H1 (cell line): Measurements from ENCODE around the gene ASTL. TPM values are rescaled to one million over a fixed set of nuclear protein-coding genes. Genes with fewer than 3 reads are reported as not detected.

ENCODE experiments used
- CTCF ChIA-PET: fragments of 300-600 bp; sonication (Branson Sonifier 250); formaldehyde crosslinking; loops from one replicate; lab custom pipeline; 2021; ENCODE audit not compliant: partially characterized antibody; lab: Charles Lee
- POLR2A ChIA-PET: fragments of 300-600 bp; sonication (Branson Sonifier 250); formaldehyde crosslinking; loops from one replicate; lab custom pipeline; 2021; ENCODE audit warnings: inconsistent platforms; ENCODE audit not compliant: partially characterized antibody; lab: Charles Lee
- DNase-seq, 2 experiments: peaks; one replicate each; pipeline versions ENCODE4 v3.0.0 to v3.0.0-alpha.2; 2010 to 2022; ENCODE audit warnings: low spot score in 2 of 2, low read depth in 1 of 2, mixed read lengths in 1 of 2
- FAIRE-seq: peaks from 2 replicates; lab custom pipeline; 2011; peaks lifted over from hg19 to GRCh38; lab: Jason Lieb, UNC
- H2AFZ ChIP-seq: 2 replicates; pipeline ENCODE4 v1.8.1; 2012; ENCODE audit warnings: low read length, inconsistent platforms
- H2AK5ac ChIP-seq: 2 replicates; pipeline ENCODE4 v1.6.1; 2013; ENCODE audit warnings: low read depth, low read length
- H2BK120ac ChIP-seq: replicated peaks from 2 replicates; pipeline ENCODE3; 2013; ENCODE audit warnings: low read depth, low read length, inconsistent platforms
- H2BK12ac ChIP-seq: 2 replicates; pipeline ENCODE4 v1.6.1; 2013; ENCODE audit warnings: low read depth, low read length
- H2BK15ac ChIP-seq: 2 replicates; pipeline ENCODE4 v1.6.1; 2013; ENCODE audit warnings: low read length
- H2BK20ac ChIP-seq: 2 replicates; pipeline ENCODE4 v1.6.1; 2013; ENCODE audit warnings: low read length
- H2BK5ac ChIP-seq: 2 replicates; pipeline ENCODE4 v1.6.1; 2013; ENCODE audit warnings: low read depth, low read length
- H3K14ac ChIP-seq: 2 replicates; pipeline ENCODE4 v1.6.1; 2013; ENCODE audit warnings: inconsistent platforms; ENCODE audit not compliant: insufficient read length
- H3K18ac ChIP-seq: 2 replicates; pipeline ENCODE4 v1.6.1; 2013; ENCODE audit warnings: low read length; ENCODE audit errors: extremely low read depth
- H3K23ac ChIP-seq: 2 replicates; pipeline ENCODE4 v1.6.1; 2013; ENCODE audit warnings: inconsistent platforms; ENCODE audit not compliant: insufficient read length
- H3K23me2 ChIP-seq: 2 replicates; pipeline ENCODE4 v1.6.1; 2013; ENCODE audit warnings: low read depth, low read length
- H3K27ac ChIP-seq: 2 replicates; pipeline ENCODE4 v1.6.1; 2011; ENCODE audit warnings: low read depth, low read length, inconsistent platforms
- H3K27me3 ChIP-seq, 4 experiments: replicated peaks in 1 of 4; 1 replicate in 1 of 4; 2 replicates in 3 of 4; pipeline versions ENCODE4 v1.6.1 to v1.8.1; 2011 to 2013; ENCODE audit warnings: low read length in 3 of 4, mild to moderate bottlenecking in 3 of 4, inconsistent platforms in 2 of 4, mixed read lengths in 2 of 4, moderate library complexity in 1 of 4; ENCODE audit not compliant: control insufficient read depth in 3 of 4, insufficient read depth in 3 of 4; ENCODE audit errors: extremely low read depth in 1 of 4
- H3K36me3 ChIP-seq, 4 experiments: 2 replicates each; pipeline versions ENCODE4 v1.6.1 to v1.8.1; 2011 to 2013; ENCODE audit warnings: mild to moderate bottlenecking in 4 of 4, low read length in 3 of 4, moderate library complexity in 2 of 4, control low read depth in 1 of 4, inconsistent platforms in 1 of 4; ENCODE audit not compliant: insufficient read depth in 4 of 4, control insufficient read depth in 2 of 4
- H3K4ac ChIP-seq: replicated peaks from 2 replicates; pipeline ENCODE3; 2013; ENCODE audit warnings: low read length, low read depth, mixed read lengths, inconsistent platforms; ENCODE audit not compliant: insufficient read length
- H3K4me1 ChIP-seq, 4 experiments: replicated peaks in 1 of 4; 1 replicate in 1 of 4; 2 replicates in 3 of 4; pipeline versions ENCODE4 v1.6.1 to v1.8.1; 2011 to 2013; ENCODE audit warnings: low read length in 3 of 4, inconsistent platforms in 2 of 4, mixed read lengths in 1 of 4; ENCODE audit not compliant: insufficient read depth in 4 of 4, control insufficient read depth in 3 of 4
- H3K4me2 ChIP-seq, 2 experiments: 2 replicates each; pipeline versions ENCODE4 v1.6.1 to v1.8.1; 2011 to 2013; ENCODE audit warnings: low read depth in 2 of 2, low read length in 2 of 2, control low read depth in 1 of 2, inconsistent platforms in 1 of 2, mild to moderate bottlenecking in 1 of 2; ENCODE audit not compliant: insufficient read depth in 1 of 2
- H3K4me3 ChIP-seq, 4 experiments: fragments of 200-600, 300-600 bp in 1 of 4; sonication (generic), shearing (Covaris generic), sonication (Bioruptor Twin) in 1 of 4; 2 replicates each; pipeline versions ENCODE4 v1.5.1 to v1.8.1; 2011 to 2016; ENCODE audit warnings: low read length in 4 of 4, low read depth in 3 of 4, control low read depth in 2 of 4, inconsistent platforms in 2 of 4, mild to moderate bottlenecking in 2 of 4, mixed read lengths in 1 of 4, moderate library complexity in 1 of 4; ENCODE audit not compliant: insufficient read depth in 2 of 4; ENCODE audit errors: extremely low read depth in 1 of 4
- H3K56ac ChIP-seq: replicated peaks from 2 replicates; pipeline ENCODE3; 2013; ENCODE audit warnings: low read depth, mild to moderate bottlenecking, mixed read lengths, low read length, inconsistent platforms; ENCODE audit not compliant: insufficient read length
- H3K79me1 ChIP-seq: 2 replicates; pipeline ENCODE4 v1.6.1; 2013; ENCODE audit warnings: low read depth, low read length, control low read depth
- H3K79me2 ChIP-seq, 2 experiments: 2 replicates each; pipeline versions ENCODE4 v1.6.1 to v1.8.1; 2012 to 2013; ENCODE audit warnings: low read length in 2 of 2, mild to moderate bottlenecking in 2 of 2, inconsistent platforms in 1 of 2; ENCODE audit not compliant: insufficient read depth in 2 of 2, control insufficient read depth in 1 of 2
- H3K9ac ChIP-seq, 4 experiments: replicated peaks in 1 of 4; 1 replicate in 1 of 4; 2 replicates in 3 of 4; pipeline versions ENCODE4 v1.6.1 to v1.8.1; 2011 to 2013; ENCODE audit warnings: low read depth in 3 of 4, low read length in 3 of 4, control low read depth in 2 of 4, mild to moderate bottlenecking in 2 of 4, moderate library complexity in 2 of 4, inconsistent platforms in 1 of 4; ENCODE audit errors: extremely low read depth in 1 of 4
- H3K9me3 ChIP-seq, 2 experiments: 2 replicates each; pipeline versions ENCODE4 v1.6.1 to v1.8.1; 2012 to 2013; ENCODE audit warnings: mild to moderate bottlenecking in 2 of 2, moderate library complexity in 2 of 2, control low read depth in 1 of 2, inconsistent platforms in 1 of 2, low read depth in 1 of 2, low read length in 1 of 2, mixed read lengths in 1 of 2; ENCODE audit not compliant: insufficient read depth in 2 of 2
- H4K20me1 ChIP-seq, 2 experiments: replicated peaks in 1 of 2; 2 replicates each; pipeline versions ENCODE3 to v1.8.1; 2011 to 2013; ENCODE audit warnings: inconsistent platforms in 2 of 2, low read length in 2 of 2, mild to moderate bottlenecking in 1 of 2; ENCODE audit not compliant: insufficient read depth in 2 of 2, control insufficient read depth in 1 of 2
- H4K5ac ChIP-seq: 2 replicates; pipeline ENCODE4 v1.6.1; 2013; ENCODE audit warnings: low read length, low read depth, mixed read lengths, inconsistent platforms; ENCODE audit not compliant: insufficient read length
- H4K8ac ChIP-seq: 2 replicates; pipeline ENCODE4 v1.8.0; 2013; ENCODE audit warnings: mild to moderate bottlenecking, moderate library complexity, low read length, inconsistent platforms; ENCODE audit not compliant: insufficient read depth; ENCODE audit errors: extremely low read depth
- H4K91ac ChIP-seq: replicated peaks from 2 replicates; pipeline ENCODE3; 2013; ENCODE audit warnings: low read length, mixed read lengths, inconsistent platforms; ENCODE audit not compliant: insufficient read length
- BRCA1 ChIP-seq: IDR thresholded peaks from 2 replicates; pipeline ENCODE4 v1.6.1; 2012; ENCODE audit warnings: low read depth, low read length, improper control_type of control experiment
- E2F6 ChIP-seq: IDR thresholded peaks from 2 replicates; pipeline ENCODE4 v1.6.1; 2012; ENCODE audit warnings: inconsistent platforms
- HDAC6 ChIP-seq: IDR thresholded peaks from one replicate; pipeline ENCODE4 v1.7.1; 2012; ENCODE audit warnings: low read depth, mild to moderate bottlenecking, inconsistent platforms, low read length, moderate library complexity
- KDM4A ChIP-seq: IDR thresholded peaks from one replicate; pipeline ENCODE4 v1.7.1; 2012; ENCODE audit warnings: low read depth, mild to moderate bottlenecking, moderate library complexity, low read length, inconsistent platforms; ENCODE audit not compliant: severe bottlenecking
- NANOG ChIP-seq: IDR thresholded peaks from 2 replicates; pipeline ENCODE4 v1.6.1; 2011; ENCODE audit warnings: low read length, low read depth, mild to moderate bottlenecking, inconsistent platforms; ENCODE audit not compliant: insufficient read depth, poor library complexity, severe bottlenecking
- POU5F1 ChIP-seq: IDR thresholded peaks from 2 replicates; pipeline ENCODE4 v1.6.1; 2011; ENCODE audit warnings: low read depth, mild to moderate bottlenecking, low read length, moderate library complexity
- RAD21 ChIP-seq, 2 experiments: IDR thresholded peaks in 1 of 2; conservative IDR thresholded peaks in 1 of 2; 2 replicates each; pipeline ENCODE4 v1.6.1; 2011; ENCODE audit warnings: low read depth in 2 of 2, low read length in 2 of 2, improper control_type of control experiment in 1 of 2, inconsistent platforms in 1 of 2, mild to moderate bottlenecking in 1 of 2, moderate library complexity in 1 of 2
- RFX5 ChIP-seq: IDR thresholded peaks from 2 replicates; pipeline ENCODE4 v1.6.1; 2011; ENCODE audit warnings: low read depth, low read length, improper control_type of control experiment, borderline replicate concordance
- SP1 ChIP-seq: IDR thresholded peaks from 2 replicates; pipeline ENCODE4 v1.6.1; 2011; ENCODE audit warnings: low read depth, low read length
- ZNF274 ChIP-seq: IDR thresholded peaks from 2 replicates; pipeline ENCODE4 v1.7.0; 2012; ENCODE audit warnings: low read length, borderline replicate concordance; ENCODE audit errors: extremely low read depth
- WGBS, 2 experiments: shearing (Covaris generic) in 1 of 2; methylation state at CpG; one replicate each; pipeline versions ENCODE4 v1.1.6 to v1.1.7; 2013 to 2015; ENCODE audit warnings: low lambda C conversion rate in 2 of 2, mixed read lengths in 2 of 2, inconsistent platforms in 1 of 2, low coverage in 1 of 2, missing lambda C conversion rate in 1 of 2; ENCODE audit not compliant: insufficient replicate concordance in 2 of 2, insufficient coverage in 1 of 2, insufficient read length in 1 of 2; ENCODE audit errors: extremely low coverage in 1 of 2, missing lambda C conversion rate in 1 of 2; 5-methylcytosine and 5-hydroxymethylcytosine counted together
- polyA plus RNA-seq, 7 experiments: library from polyadenylated mRNA; depleted of rRNA in 3 of 7; stranded (reverse) in 5 of 7; unstranded in 2 of 7; fragments of >200 nt in 5 of 7; fragments of 200-250 nt in 2 of 7; gene quantifications; 1 replicate in 5 of 7; 2 replicates in 1 of 7; 4 replicates in 1 of 7; pipeline versions ENCODE4 v1.2.1 to v1.2.3, GENCODE V29; 2011 to 2013; ENCODE audit warnings: missing spikeins in 2 of 7, mixed read lengths in 2 of 7
- total RNA-seq: library from RNA; stranded (reverse); fragmentation: NEBNext Ultra II Directional; extraction: Animal tissue kit (Norgen Biotek cat#: 25700); gene quantifications from 2 replicates; pipeline ENCODE4 v1.2.1, GENCODE V29; 2021

ASTL gene
- total and polyA plus RNA-seq, 2 of the 8 experiments (the other 6 are each of a cell fraction or from before 2014, with no cell fraction given): 0.60 to 1.4 TPM

GRCh38 chr2:96091141-96091710 is 47.1 kb downstream of the ASTL start:
- Histone ChIP-seq H3K18ac (peak overlapping the region; percentile 72; the same call in 1 of the 2 replicates), H4K20me1 (no peaks in the 10 kb centered on the region), H2BK120ac (no peak overlapping the region), H3K79me2 (no peaks in the 10 kb centered on the region), H3K36me3 (no peaks in the 10 kb centered on the region), H3K9me3 (no peaks in the 10 kb centered on the region), H4K8ac (peak overlapping the region; percentile 32), H3K56ac (no peak overlapping the region), H3K9ac (no peak overlapping the region), H4K91ac (no peak overlapping the region), H2BK20ac (peak overlapping the region; percentile 6; the same call in 1 of the 2 replicates), H2BK15ac (peak overlapping the region; percentile 95; the same call in 1 of the 2 replicates), H3K27me3 (no peaks in the 10 kb centered on the region; a peak in 1 of 7 replicates), H3K4me2 (no peak overlapping the region), H3K23me2 (no peaks in the 10 kb centered on the region), H3K23ac (no peak overlapping the region), H2AK5ac (no peak overlapping the region), H4K5ac (peak overlapping the region; percentile 30), H2AFZ (peak overlapping the region; percentile 49), H3K14ac (no peak overlapping the region), H3K4me1 (peaks cover 3 to 24% (median 10%) of the 10 kb centered on the region in 4 experiments), H2BK5ac (peak overlapping the region; percentile 20; the same call in 1 of the 2 replicates), H3K79me1 (no peaks in the 10 kb centered on the region), H3K4me3 (no peak overlapping the region), H3K27ac (no peak overlapping the region), H2BK12ac (peak overlapping the region; percentile 5; the same call in 1 of the 2 replicates), H3K4ac (no peak overlapping the region)
- DNase-seq (peak in 1 of 2 experiments; percentile 48), FAIRE-seq (no peak)
- WGBS, 2 experiments: 90% methylated on average over 14 of the region's 14 CpGs; no CpG with 5 or more reads in 1 of the 2 experiments
- ChIA-PET POLR2A (interaction anchor here (1.7 kb wide), 1 partner anchor 10 kb away, joined by 11 read pairs; no protein-coding TSS in a partner anchor), CTCF (interaction anchor here (0.6 to 3.0 kb wide), 14 partner anchors 8 to 83 kb away, joined by 3 to 12 read pairs (median 6); partner anchors contain the start of gene ADRA2B)
- TF ChIP-seq NANOG: no peak
- TF ChIP-seq SP1: no peak
- no peak for TF ChIP-seq E2F6
- TF ChIP-seq RAD21 (IDR thresholded peaks at IDR 0.05 in 1 of 2, conservative IDR thresholded peaks at IDR 0.05 in 1 of 2; ENCODE audit: low read depth in 2 of 2, low read length in 2 of 2): no peak
- TF ChIP-seq BRCA1: no peak
- no peak for TF ChIP-seq POU5F1
- TF ChIP-seq RFX5: no peak
- TF ChIP-seq KDM4A: no peak
- TF ChIP-seq HDAC6: no peak
- TF ChIP-seq ZNF274: no peak
